OCI-LY3 (cell line): Measurements from ENCODE around the gene TBCE.

ENCODE experiments used
- H2AFZ ChIP-seq: fragments of 200-600, 300-600 bp; shearing (Covaris generic); 2 replicates; pipeline ENCODE4 v1.6.0; 2014; ENCODE audit warnings: antibody characterized with exemption, low read depth, low read length
- H3K27ac ChIP-seq: fragments of 200-600, 300-600 bp; sonication (generic); 2 replicates; pipeline ENCODE4 v1.5.1; 2014; ENCODE audit warnings: mild to moderate bottlenecking, low read length, moderate library complexity, mixed read lengths
- H3K27me3 ChIP-seq: fragments of 200-600, 300-600 bp; sonication (generic); 2 replicates; pipeline ENCODE4 v1.6.1; 2014; ENCODE audit warnings: low read depth, low read length, mixed read lengths
- H3K36me3 ChIP-seq: fragments of 200-600, 300-600 bp; sonication (generic); replicated peaks from 2 replicates; pipeline ENCODE3; 2014; ENCODE audit warnings: low read depth, low read length, mixed read lengths
- H3K4me1 ChIP-seq: fragments of 300-600, 200-600 bp; sonication (generic); 2 replicates; pipeline ENCODE4 v1.6.1; 2014; ENCODE audit warnings: low read length, mixed read lengths
- H3K4me2 ChIP-seq: fragments of 200-600, 300-600 bp; sonication (generic); 2 replicates; pipeline ENCODE4 v1.6.1; 2014; ENCODE audit warnings: low read length, mixed read lengths
- H3K4me3 ChIP-seq: fragments of 300-600, 200-600 bp; sonication (generic); 2 replicates; pipeline ENCODE4 v1.5.1; 2014; ENCODE audit warnings: antibody characterized with exemption, mild to moderate bottlenecking, low read length, moderate library complexity
- H3K79me2 ChIP-seq: fragments of 300-600, 200-600 bp; shearing (Covaris generic); 2 replicates; pipeline ENCODE4 v1.6.1; 2014; ENCODE audit warnings: mild to moderate bottlenecking, low read length, mixed read lengths
- H3K9ac ChIP-seq: fragments of 300-600, 200-600 bp; shearing (Covaris generic); 2 replicates; pipeline ENCODE4 v1.6.0; 2014; ENCODE audit warnings: mild to moderate bottlenecking, low read length, moderate library complexity
- H3K9me3 ChIP-seq: fragments of 200-600, 300-600 bp; shearing (Covaris generic); 2 replicates; pipeline ENCODE4 v1.6.1; 2014; ENCODE audit warnings: low read length, mixed read lengths; ENCODE audit not compliant: insufficient read depth
- H4K20me1 ChIP-seq: fragments of 200-600, 300-600 bp; sonication (generic); 2 replicates; pipeline ENCODE4 v1.6.1; 2016; ENCODE audit warnings: low read length, mixed read lengths; ENCODE audit not compliant: insufficient read depth
- CTCF ChIP-seq: fragments of 200-600, 300-600 bp; sonication (generic); IDR thresholded peaks from 2 replicates; pipeline ENCODE4 v1.5.1; 2014; ENCODE audit warnings: antibody characterized with exemption, low read length, low read depth
- EZH2phosphoT487 ChIP-seq: fragments of 200-600 bp; shearing (Covaris generic); IDR thresholded peaks from 2 replicates; pipeline ENCODE4 v1.6.1; 2018; ENCODE audit warnings: antibody characterized with exemption, mixed run types, low read depth

TBCE gene

GRCh38 chr1:235426680-235427079, 59.5 kb downstream of the TBCE start:
- H3K27me3 ChIP-seq = no peaks in the 10 kb centered on the region
- no peak overlapping the region for H3K27ac ChIP-seq
- no peak overlapping the region for H3K9ac ChIP-seq
- no peak overlapping the region for H2AFZ ChIP-seq
- no peaks in the 10 kb centered on the region for H3K79me2 ChIP-seq
- no peak overlapping the region for H3K4me3 ChIP-seq
- H3K4me1 ChIP-seq = no peaks in the 10 kb centered on the region
- no peak overlapping the region for H3K4me2 ChIP-seq
- TF ChIP-seq EZH2phosphoT487 (no peak), CTCF (no peak)
- H4K20me1 ChIP-seq = no peaks in the 10 kb centered on the region; the same call in 1 of the 2 replicates
- no peaks in the 10 kb centered on the region for H3K36me3 ChIP-seq
- H3K9me3 ChIP-seq = no peaks in the 10 kb centered on the region

- Histone ChIP-seq H3K27me3 (no peaks in the 10 kb centered on the region), H3K4me2 (no peak overlapping the region), H3K27ac (no peak overlapping the region), H3K4me3 (no peak overlapping the region), H3K79me2 (no peaks in the 10 kb centered on the region), H3K9me3 (no peaks in the 10 kb centered on the region), H3K36me3 (no peaks in the 10 kb centered on the region), H3K9ac (no peak overlapping the region), H3K4me1 (no peaks in the 10 kb centered on the region), H2AFZ (no peak overlapping the region), H4K20me1 (no peaks in the 10 kb centered on the region; the same call in 1 of the 2 replicates)
- TF ChIP-seq CTCF (no peak), EZH2phosphoT487 (no peak)
These were observed 60.2 kb downstream of the TBCE start for GRCh38 chr1:235427447-235427846.

DNA sequence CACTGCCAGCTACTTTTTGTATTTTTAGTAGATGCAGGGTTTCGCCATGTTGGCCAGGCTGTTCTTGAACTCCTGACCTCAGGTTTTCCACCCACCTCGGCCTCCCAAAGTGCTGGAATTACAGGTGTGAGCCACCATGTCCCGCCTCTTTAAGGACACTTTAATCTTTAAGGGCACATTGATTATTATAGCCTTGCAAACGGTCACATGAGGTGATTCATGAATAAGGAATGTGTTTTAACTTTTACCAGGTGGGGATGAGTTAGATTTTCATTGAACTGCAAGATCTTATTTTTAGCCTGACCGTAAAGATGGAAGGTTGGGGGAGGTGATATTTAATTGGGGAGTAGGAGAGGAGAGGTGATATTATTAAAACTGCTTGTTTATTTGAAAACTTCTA, 61.9 kb downstream of the TBCE start:
- no peak for TF ChIP-seq CTCF
- TF ChIP-seq EZH2phosphoT487 = no peak
- H3K27me3 ChIP-seq = no peaks in the 10 kb centered on the region
- no peaks in the 10 kb centered on the region for H3K9me3 ChIP-seq
- no peak overlapping the region for H3K4me3 ChIP-seq
- H3K4me2 ChIP-seq = no peak overlapping the region
- H2AFZ ChIP-seq = no peak overlapping the region
- no peaks in the 10 kb centered on the region for H3K79me2 ChIP-seq
- no peaks in the 10 kb centered on the region for H3K36me3 ChIP-seq
- H3K9ac ChIP-seq = no peak overlapping the region
- no peak overlapping the region for H3K27ac ChIP-seq
- H3K4me1 ChIP-seq = no peaks in the 10 kb centered on the region
- no peaks in the 10 kb centered on the region; the same call in 1 of the 2 replicates for H4K20me1 ChIP-seq

GRCh38 chr1:235430991-235431390, 63.8 kb downstream of the TBCE start:
- H3K9ac ChIP-seq = no peak overlapping the region
- no peak for TF ChIP-seq EZH2phosphoT487
- TF ChIP-seq CTCF = no peak
- H3K27me3 ChIP-seq = no peaks in the 10 kb centered on the region
- H4K20me1 ChIP-seq = no peaks in the 10 kb centered on the region; the same call in 1 of the 2 replicates
- no peaks in the 10 kb centered on the region for H3K9me3 ChIP-seq
- no peak overlapping the region for H3K4me3 ChIP-seq
- H3K79me2 ChIP-seq = no peaks in the 10 kb centered on the region
- no peak overlapping the region for H3K4me2 ChIP-seq
- H3K4me1 ChIP-seq = no peaks in the 10 kb centered on the region
- H2AFZ ChIP-seq = no peak overlapping the region
- H3K36me3 ChIP-seq = no peaks in the 10 kb centered on the region
- H3K27ac ChIP-seq = no peak overlapping the region
